GM10248 (cell line): Measurements from ENCODE around the gene DNPEP.

Experiments
- CTCF ChIA-PET: fragments of 300-600 bp; sonication (Branson Sonifier 250); formaldehyde crosslinking; extraction: SDS; loops from one replicate; lab custom pipeline; 2021; ENCODE audit warnings: antibody characterized with exemption; lab: Yijun Ruan, JAX
- POLR2A ChIA-PET: fragments of 350-650 bp; sonication (Branson Sonifier 250); formaldehyde crosslinking; extraction: SDS; loops from one replicate; lab custom pipeline; 2020; ENCODE audit warnings: antibody characterized with exemption; lab: Yijun Ruan, JAX
- DNase-seq: peaks from one replicate; pipeline ENCODE4 v3.0.0; 2012; ENCODE audit errors: extremely low spot score
- CTCF ChIP-seq: IDR thresholded peaks from 2 replicates; pipeline ENCODE4 v1.5.1; 2012; ENCODE audit warnings: mild to moderate bottlenecking, low read depth; ENCODE audit errors: extremely low read depth, missing control alignments, control extremely low read depth

Gene DNPEP

DNA sequence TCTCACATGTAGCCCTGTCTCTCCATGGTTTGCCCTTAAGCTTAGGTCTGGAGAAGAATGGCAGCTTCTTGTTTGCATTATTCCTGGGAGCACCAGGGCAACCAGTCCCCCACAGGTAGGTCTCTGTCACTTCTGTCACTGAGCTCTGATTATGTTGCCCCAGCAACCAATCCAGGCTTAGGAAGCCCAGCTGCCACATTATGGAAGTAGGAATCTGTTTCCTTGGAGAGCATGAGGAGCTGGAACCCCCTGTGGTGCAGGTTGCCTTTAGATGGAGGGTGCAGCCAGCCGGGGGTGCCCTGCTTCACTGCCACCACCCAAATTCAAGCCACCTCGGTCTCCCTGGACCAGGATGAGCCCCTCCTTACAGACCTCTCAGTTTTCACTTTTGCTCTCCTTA is 60.0 kb downstream of the DNPEP start:
- CTCF ChIA-PET = interaction anchor here (1.6 kb wide), 1 partner anchor 208 kb away, joined by 3 read pairs; no protein-coding TSS in a partner anchor
- POLR2A ChIA-PET = no interaction called here
- no peak for DNase-seq
- TF ChIP-seq CTCF = no peak

DNA sequence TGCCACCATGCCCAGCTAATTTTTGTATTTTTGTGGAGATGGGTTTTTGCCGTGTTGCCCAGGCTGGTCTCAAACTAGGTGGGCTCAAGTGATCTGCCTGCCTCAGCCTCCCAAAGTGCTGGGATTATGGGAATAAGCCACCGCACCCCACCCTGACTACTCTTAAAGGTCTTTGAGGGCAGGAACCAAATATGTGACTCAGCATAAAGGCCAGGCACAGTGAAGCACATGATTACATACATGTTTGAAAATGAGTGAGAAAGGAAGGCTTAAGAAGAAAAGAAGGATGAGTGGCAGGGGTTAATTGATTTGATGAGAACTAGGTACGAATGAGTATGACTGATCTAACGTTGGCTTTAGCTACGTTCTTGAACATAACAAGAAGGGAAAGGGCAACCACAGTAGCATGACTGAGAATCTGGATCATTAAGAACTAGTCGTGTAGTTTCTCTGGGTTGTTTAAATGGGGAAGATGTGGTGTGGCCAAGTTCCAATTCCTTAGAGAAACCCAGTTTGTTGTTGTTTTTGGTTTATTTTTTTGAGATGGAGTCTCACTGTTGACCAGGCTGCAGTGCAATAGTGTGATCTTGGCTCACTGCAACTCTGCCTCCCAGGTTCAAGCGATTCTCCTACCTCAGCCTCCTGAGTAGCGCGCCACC is 61.9 kb downstream of the DNPEP start:
- DNase-seq = no peak
- POLR2A ChIA-PET = no interaction called here
- TF ChIP-seq CTCF = no peak
- CTCF ChIA-PET = no interaction called here

- POLR2A ChIA-PET = no interaction called here
- no peak for DNase-seq
- no peak for TF ChIP-seq CTCF
- CTCF ChIA-PET = no interaction called here
These were observed 62.6 kb downstream of the DNPEP start for GRCh38 chr2:219325136-219325535.

- POLR2A ChIA-PET = no interaction called here
- no peak for DNase-seq
- no peak for TF ChIP-seq CTCF
- CTCF ChIA-PET = interaction anchor here (0.7 kb wide), 1 partner anchor 24 kb away, joined by 3 read pairs; no protein-coding TSS in a partner anchor
These were observed 64.3 kb downstream of the DNPEP start for GRCh38 chr2:219323434-219323833.
